IPS DF 19.7 (cell line): ENCODE data around the gene KLF16.

Source experiments
- DNase-seq: peaks from one replicate; pipeline ENCODE4 v3.0.0-alpha.2; 2013; ENCODE audit warnings: low read depth, low spot score

The KLF16 gene

DNA sequence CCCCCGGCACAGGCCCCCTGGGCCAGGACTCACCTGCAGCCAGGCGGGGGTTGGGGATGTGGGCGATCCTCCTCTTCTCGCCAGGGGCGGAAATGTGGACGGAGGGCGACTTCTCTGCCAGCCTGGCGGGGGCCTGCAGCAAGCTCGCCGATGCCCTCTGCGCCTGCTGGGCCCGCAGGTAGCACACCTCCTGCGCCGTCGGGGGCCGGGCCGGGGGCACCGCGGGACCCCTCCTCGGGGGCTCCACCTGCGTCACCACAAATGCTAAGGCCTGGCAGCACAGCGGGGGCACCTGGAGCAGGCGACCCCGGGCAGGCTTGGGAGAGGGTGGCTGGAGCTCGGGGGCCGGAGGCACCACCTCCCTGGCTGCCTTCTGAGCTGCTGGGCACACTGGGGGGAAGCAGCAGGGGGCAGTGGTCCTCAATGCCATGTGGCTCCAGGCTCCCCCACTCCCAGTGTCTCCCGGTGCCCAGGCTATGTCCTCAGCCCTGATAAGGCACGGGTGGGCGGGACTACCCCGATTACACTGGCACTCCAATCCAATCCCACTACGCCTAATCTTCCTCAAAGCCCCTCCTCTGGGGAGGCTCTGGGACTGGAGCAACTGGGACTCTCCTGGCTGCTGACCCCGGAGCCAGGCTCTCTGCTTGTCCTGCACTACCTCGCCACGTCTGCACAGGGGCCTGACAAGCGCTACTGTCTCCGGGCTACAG, 39.7 kb downstream of the KLF16 start:
- no peak for DNase-seq

DNA sequence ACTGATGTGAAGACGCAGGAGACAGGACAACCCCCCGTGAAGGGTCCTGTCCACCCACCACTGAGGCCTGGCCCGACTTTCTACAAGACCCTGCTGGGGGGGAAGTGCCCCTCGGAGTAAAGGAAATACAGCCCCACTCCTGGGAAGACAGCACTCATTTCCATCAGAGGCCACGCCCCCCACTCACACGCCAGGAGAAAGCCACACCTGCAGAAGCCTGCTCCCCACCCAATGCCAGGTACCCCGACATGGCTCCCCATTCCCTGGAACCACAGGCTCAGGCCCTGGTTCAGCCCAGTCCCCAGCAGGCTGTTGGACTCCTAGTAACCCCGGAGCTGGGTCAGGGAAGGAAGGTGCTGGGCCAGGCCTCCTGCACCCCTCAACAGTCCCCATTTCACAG, 40.4 kb downstream of the KLF16 start:
- no peak for DNase-seq

DNA sequence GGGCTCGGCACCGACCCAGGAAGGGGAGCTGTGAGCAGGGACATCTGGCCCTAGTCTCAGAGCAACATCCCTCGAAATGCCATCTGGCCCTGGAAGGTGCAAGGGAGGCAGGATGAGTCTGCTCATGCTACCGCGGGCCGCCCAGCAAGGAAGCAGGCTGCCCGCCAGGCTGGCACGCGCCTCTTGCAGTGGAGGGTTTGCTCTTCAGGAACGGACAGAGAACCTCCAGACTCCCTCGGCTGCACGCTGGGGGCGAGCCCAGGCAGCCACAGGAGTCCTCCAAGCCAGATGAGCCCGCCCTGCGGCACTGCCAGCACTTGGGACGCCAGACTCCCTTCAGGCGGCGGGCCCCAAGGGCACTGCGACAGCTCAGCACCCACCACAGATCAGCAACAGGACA, 41.2 kb downstream of the KLF16 start:
- DNase-seq, result no peak

- DNase-seq, result no peak
Measured at GRCh38 chr19:1819341-1820255, 43.8 kb downstream of the KLF16 start.

DNA sequence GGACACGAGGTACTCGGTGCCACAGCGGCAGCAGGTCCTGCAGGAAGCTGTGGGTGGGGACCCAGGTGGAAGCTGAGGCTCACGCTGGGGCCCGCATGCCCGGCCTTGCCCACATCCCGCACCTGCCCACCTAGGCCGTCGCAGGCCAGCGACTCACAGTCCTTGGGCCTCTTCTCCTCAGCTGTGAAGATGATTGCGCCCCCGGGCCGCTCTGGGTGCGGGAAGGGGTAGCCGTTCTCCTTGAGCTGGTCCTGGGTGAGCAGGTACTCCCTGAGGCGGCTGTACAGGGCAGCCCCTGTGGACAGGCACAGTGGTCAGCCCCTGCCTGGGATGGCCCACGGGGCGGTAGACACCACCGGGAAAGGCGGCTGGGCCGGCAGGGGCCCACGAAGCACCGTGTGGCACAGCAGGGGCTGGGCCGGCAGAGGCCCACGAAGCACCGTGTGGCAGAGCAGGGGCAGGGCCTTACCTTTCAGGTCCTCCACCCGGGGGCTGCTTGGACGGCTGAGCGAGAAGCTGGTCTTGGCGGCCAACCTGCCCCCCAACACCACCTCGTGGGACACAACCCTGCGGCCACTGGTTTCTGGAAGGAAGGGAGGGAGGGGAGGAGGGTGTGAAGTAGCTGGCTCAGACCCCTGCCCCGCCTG, 44.7 kb downstream of the KLF16 start:
- no peak for DNase-seq

DNA sequence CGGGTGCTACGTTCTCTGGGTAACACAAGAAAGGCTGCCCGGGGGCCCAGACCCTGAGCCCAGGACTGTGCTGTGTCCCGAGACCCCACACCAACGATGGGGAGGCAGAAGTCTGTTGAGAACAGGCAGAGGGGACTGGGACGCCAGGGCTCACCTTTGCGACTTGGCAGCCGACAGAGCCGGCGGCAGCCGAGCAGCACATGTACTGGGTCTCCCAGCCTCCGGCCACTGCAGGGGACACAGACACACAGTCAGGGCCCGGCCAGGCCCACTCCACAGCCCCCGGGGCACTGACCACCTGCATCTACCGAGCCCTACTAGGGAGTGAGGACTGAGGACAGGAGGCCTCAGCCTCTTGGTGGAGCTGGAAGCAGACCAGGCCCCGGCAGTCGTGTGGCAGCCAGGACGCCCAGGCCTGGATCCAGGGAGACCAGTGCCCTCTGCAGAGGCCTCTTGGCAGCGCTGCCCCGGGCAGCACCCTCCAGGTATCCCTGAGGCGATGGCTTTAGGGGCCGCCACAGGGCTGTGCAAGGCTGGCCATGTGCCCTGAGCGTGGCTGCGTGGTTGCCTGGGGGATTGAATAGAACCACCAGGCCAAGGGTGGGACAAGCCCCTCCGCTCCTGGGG, 45.7 kb downstream of the KLF16 start:
- no peak for DNase-seq

GRCh38 chr19:1816530-1817298, 46.7 kb downstream of the KLF16 start:
- no peak for DNase-seq

- DNase-seq, result no peak
Measured at GRCh38 chr19:1815605-1816529, 47.5 kb downstream of the KLF16 start.

- DNase-seq, result no peak
Measured at GRCh38 chr19:1814833-1815604, 48.4 kb downstream of the KLF16 start.

GRCh38 chr19:1814391-1814790, 49.0 kb downstream of the KLF16 start:
- DNase-seq, result no peak

DNA sequence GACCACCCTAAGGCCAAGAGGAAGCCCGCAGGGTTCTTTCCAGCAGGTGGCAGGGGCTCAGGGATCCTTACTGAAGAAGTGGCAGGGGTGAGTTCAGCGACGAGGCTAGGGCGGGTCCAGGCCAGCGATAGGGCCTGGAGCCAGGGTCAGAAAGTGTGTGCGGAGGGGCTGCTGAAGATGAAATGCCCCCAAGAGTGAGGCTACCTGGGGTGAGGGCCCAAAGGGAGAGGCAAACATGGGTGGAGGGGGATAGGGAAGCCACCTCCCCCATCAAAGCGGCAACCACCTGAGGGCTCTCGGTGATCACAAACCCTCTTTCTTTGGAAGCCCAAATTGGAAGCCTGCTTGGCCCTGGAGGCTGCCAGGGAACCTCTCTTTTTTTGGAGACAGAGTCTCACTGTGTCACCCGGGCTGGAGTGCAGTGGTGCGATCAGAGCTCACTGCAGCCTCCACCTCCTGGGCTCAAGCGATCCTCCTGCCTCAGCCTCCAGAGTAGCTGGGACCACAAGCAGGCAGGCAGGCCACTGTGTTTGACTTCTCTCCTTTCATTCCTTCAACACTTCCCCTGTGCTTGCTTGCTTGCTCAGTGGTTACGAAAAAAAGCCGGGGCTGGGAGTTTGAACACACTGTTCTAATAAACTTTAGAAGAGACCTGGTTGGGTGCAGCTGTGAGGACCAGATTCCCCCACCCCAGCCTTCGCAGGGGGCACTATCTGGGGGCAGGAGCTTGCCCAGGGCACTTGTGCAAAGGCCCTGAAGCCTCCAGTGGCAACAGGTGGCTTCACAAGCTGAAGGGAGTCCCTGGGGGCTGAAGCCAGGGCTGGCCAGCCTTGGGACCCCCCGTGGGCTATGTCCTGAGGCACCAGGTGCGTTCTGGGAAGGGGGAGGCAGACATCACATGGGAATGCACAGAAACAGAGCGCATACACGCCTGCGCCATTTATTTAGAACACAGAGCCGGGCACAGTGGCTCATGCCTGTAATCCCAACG, 49.9 kb downstream of the KLF16 start:
- no peak for DNase-seq

DNA sequence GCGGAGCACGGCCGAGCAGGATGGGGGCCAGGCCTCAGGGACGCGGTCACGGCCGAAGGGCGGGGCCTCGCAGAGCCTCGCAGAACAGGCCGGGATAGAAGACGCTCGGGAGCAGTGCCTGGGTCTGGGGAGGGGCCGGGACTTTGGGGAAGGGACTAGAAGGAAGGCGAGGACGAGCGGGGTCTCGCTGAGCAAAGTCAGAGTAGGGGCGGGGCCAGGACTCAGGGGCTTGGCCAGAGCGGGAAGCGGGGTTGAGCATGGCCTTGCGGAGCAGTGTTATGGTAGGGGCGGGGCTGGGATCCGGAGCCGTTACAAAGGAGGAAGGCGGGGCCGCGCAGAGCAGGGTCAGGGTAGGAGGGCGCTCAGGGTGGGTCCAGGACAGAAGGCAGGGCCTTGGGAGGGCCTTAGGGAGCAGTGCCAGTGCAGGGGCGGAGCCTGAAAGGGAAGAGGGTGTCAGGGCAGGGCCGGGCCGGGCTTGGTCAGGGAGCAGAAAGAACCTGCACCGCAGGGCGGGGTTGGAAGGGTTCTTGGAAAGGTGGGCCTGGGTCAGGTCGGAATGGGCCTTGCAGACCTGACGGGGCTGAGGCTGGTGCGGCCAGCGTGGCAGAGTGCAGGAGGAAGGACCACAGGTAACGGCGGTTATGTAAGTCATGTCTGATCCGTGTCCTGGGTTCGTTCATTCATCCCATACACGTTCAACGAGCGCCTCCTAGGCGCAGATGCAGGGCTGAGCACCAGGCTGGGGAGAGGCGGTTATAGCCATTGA, 50.8 kb downstream of the KLF16 start:
- peak; percentile 71 for DNase-seq

DNA sequence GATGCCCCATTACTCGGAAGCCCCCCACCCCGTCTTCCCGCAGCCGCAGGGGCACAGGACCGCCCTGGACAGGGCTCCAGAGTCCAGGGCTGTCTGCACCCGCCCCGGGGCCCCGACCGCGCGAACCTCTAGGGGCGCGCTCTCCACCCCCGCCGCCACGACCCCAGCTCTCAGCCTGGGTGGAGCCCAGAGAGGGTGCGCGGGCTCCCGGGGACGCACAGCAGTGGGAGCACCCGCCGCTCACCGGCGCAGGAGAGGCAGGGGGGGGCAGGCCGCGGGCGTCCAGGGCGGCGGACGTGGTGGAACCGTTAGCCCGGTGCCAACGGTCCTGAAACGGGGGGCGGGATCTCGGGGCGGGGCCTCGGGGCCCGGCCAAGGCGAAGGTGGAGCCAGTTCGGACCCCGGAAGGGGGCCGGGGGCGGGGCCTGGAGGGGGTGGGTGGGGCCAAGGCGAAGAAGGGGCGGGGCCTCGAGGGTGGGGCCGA, 51.4 kb downstream of the KLF16 start, which contains the start of gene ATP8B3:
ATP8B3 (minus strand) TSS at position 335 of the 484 bp plus-strand sequence. CDS start 540 bp downstream, outside the sequence.
- DNase-seq, result no peak

DNA sequence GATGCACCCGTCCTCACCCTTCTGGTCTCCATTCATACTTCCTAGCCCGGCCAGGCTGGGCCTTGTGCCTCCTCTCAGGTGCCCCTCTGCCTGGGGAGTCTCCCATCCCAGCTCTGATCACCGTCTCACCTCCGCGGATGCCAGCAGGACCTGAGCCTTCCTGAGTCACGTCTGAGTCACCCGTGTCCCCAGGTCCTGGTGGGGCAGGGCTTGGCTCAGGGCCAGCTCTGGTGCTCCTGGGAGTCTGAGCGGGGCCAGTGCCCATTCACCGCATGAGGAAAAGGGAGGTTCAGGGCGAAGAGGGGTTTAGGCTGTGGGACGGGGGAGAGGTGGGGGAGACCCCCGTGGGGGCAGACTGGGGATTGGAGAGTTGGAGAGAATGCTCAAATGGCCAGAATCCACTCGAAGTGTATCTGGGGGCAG, 51.9 kb downstream of the KLF16 start:
- DNase-seq, result no peak

- DNase-seq, result no peak
Measured at GRCh38 chr19:1810439-1811160, 52.8 kb downstream of the KLF16 start.

- no peak for DNase-seq
Measured at GRCh38 chr19:1809678-1810077, 53.7 kb downstream of the KLF16 start.
